Muscle of back (tissue), 11 donors: ENCODE measurements around the gene TNRC6C. TPM values are rescaled to one million over a fixed set of nuclear protein-coding genes. Genes with fewer than 3 reads are reported as not detected.
"Not testable (repeated sequence)": the region's sequence is repeated elsewhere in the genome, so short reads cannot be mapped to it uniquely, and the experiment has no call there.

Source experiments
- DNase-seq, 3 donors: peaks; one replicate each; pipeline versions ENCODE4 v3.0.0 to v3.0.0-alpha.2; 2013
- polyA plus RNA-seq, 10 donors: library from polyadenylated mRNA; unstranded; fragments of 120-200 nt; gene quantifications; one replicate each; pipeline ENCODE4 v1.2.1, GENCODE V29; 2013; ENCODE audit not compliant: insufficient read length in 10 of 10

The TNRC6C gene
- polyA plus RNA-seq, 10 donors: 7.7 to 12.0 (median 10.1) TPM

GRCh38 chr17:78111727-78112517, 153.4 kb downstream of the TNRC6C start:
- DNase-seq: no peak

- peak in 2 of 3 donors; percentile 66 to 80 for DNase-seq
Measured at GRCh38 chr17:78112518-78113471, 154.3 kb downstream of the TNRC6C start.

GRCh38 chr17:78113804-78114785, 155.6 kb downstream of the TNRC6C start:
- no peak for DNase-seq

GRCh38 chr17:78114831-78115723, 156.6 kb downstream of the TNRC6C start:
- no peak for DNase-seq

- DNase-seq: not testable (repeated sequence)
Measured at GRCh38 chr17:78115803-78116202, 157.3 kb downstream of the TNRC6C start.

DNA sequence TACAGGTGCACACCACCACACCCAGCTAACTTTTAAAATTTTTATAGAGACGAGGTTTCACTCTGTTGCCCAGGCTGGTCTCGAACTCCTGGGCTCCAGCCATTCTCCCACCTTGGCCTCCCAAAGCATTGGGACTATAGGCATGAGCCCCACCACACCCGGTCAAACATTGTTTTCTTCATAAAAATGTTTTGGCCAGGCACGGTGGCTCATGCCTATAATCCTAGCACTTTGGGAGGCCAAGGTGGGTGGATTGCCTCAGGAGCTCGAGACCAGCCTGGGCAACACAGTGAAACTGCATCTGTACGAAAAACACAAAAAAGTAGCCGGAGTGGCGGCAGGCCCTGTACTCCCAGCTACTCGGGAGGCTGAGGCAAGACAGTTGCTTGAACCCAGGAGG, 157.9 kb downstream of the TNRC6C start:
- no peak for DNase-seq

DNA sequence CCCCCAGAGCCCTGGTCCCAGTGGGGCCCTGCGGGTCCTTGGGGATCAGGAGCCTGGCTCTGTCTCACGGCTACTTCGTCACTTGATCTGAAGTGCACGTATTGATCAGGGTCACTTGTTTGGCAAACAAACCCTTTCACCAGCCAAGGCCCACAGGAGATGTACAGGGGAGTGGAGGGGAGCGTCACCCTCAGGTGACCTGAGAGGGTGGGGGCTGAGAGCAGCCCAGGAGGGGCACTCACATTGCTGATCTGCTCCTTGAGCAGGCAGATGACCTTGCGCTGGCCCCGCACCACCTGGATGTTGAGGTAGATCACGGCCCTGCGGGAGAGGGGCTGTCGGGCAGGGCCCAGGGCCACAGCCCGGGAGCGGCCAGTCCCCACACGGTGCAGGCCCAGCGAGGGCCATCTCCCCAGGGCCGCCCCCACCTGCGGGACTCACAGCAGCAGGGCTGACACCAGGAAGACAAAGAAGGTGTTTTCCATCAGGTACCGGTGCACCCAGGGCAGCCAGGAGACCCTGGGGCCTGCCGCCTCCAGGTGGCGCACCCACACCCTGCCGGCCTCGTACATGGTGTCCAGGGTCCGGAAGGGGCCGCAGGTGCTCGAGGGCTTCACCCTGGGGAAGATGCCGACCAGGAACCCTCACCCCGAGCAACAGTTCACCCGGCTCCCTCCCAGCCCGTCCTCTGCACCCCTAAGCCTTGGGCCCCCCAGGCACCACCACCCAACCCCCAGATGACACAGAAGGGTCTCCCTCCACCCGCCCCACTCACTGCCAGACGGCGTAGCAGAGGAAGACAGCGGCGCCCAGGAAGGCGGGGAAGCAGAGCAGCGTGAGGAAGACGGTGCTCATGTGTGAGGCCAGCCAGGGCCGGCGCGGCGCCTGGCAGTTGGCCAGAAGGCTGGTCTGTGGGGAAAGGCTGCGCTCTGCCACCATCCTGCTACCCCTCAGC, 158.8 kb downstream of the TNRC6C start:
- no peak for DNase-seq

- DNase-seq: no peak
Measured at GRCh38 chr17:78118801-78119241, 160.3 kb downstream of the TNRC6C start.

DNA sequence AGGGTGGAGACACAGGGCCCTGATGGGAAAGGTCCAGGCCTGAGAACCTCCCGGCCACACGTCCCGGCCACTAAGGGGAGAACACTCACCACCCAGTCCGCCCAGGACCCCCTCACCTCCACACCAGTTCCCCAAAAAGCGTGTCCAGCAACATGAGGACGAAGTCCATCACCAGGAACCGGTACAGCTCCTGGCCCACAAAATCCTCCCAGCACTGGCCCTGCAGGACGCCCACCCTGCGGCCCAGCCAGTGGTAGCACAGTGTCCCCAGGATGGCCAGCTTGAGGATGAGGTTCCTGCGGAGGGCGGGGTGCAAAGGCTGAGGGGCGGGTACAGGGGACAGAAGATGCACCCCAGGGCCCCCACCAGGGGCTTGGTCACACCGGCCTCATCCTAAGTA, 162.0 kb downstream of the TNRC6C start:
- DNase-seq: no peak

- no peak for DNase-seq
Measured at GRCh38 chr17:78120971-78121800, 162.7 kb downstream of the TNRC6C start.

- DNase-seq: no peak
Measured at GRCh38 chr17:78121801-78122215, 163.3 kb downstream of the TNRC6C start.

DNA sequence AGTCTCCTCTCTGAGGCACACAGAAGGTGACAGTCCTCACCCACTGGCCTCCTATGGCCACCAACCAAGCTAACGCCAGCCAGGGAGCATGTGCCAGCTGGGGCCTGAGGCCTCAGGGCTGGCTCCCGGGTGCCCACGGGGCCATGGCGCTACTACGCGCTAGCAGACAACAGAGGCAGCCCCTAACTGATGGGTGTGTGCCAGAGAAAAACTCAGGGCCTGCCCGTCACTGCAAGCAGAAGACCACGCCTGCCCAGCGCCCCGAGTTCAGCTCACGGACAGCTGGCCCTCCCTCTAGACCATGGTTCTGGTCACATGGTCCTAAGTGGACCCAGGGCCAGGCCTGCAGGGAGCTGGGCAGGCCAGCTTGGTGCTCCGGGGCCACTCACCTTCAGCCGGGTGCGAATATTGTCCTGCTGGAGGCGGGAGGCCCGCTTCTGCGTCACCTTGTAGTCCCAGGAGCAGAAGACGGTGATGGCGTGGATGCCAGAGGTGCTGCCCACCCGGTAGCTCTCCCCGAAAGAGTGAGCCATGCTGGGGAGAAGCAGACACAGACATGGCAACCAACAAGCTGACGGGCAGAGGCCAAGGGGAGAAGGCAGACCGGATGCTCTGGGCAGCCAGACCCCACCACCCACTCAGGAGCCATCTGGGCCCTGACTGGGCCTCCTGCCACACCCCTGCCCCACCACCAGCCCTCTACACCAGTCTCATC, 163.9 kb downstream of the TNRC6C start:
- no peak for DNase-seq

DNA sequence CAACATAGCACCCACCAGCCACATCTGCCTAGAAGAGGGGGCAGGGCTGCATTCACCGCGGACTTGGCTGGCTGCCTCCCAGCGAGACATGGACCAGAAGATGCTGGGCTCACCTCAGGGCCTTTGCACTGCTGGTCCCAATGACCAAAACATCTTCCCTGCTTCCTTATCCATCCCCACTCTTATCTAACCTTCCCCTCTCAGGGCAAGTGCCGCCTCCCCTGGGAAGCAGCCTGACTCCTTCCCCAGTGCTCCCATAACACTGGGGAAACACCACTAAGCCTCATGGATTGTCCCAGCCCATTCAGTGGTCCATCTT, 164.4 kb downstream of the TNRC6C start:
- DNase-seq: no peak

DNA sequence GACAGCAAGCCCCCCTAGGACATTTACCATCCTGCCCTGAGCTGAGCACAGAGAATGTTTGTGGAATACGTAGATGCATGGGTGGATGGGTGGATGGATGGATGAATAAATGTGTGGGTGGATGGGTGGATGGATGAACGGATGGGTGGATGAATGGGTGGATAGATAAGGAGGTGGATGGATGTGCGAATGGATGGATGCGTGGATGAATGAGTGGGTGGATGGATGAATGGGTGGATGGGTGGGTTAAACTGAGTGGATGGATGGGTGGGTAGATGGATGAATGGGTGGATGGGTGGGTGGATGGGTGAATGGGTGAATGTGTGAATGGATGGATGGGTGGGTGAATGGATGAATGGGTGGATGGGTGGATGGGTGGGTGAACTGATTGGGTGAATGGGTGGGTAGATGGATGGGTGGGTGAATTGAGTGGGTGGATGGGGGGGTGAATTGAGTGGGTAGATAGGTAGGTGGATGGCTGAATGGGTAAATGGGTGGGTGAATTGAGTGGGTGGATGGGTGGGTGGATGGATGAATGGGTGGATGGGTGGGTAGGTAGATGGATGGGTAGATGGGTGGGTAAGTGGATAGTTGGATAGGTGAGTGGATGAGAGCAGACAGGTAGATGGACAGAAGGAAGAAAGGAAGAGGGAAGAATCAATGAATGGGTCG, 164.9 kb downstream of the TNRC6C start:
- no peak for DNase-seq

DNA sequence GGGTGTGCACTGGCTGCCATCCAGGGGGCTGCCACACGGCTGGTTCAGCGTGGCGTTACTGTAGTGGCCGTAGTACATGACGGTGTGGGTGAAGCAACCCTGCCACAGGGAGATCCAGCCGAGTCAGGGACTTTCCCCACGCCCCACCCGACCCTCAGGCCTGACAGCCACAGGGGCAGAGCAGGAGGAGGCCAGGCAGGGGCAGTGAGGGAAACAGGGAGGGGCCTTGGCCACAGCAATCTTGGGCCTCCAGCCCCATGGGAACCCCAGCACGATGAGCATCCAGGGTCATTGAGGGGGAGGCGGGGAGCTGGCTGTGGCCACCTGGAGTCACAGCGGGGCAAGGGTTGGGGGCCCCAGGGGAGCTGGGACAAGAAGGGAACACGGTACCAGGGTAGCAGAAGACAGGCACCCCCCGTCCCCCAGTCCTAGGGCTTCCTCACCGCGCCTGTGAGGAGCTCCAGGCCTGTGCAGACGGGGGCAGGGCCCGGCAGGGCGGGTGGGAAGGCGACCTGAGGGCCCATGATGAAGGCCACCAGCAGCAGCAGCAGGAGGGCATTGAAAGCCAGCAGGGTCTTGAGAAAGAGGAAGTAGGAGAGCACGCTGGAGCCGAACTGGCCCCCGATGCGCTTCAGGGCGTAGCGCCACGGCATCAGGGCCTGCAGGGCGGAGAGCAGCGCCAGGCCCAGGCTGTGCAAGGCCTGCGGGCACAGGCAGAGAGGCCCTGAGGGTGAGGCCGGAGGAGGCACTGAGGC, 165.8 kb downstream of the TNRC6C start:
- no peak for DNase-seq

- DNase-seq: no peak
Measured at GRCh38 chr17:78124836-78125137, 166.3 kb downstream of the TNRC6C start.
